Epidermal melanocyte (primary cell): ENCODE measurements around the gene GALNT17.
A peak's percentile ranks its signal among the peaks of the same experiment; 100 is the strongest.
"Not testable (repeated sequence)": the region's sequence is repeated elsewhere in the genome, so short reads cannot be mapped to it uniquely, and the experiment has no call there.

Experiments
- DNase-seq: peaks from one replicate; pipeline ENCODE4 v3.0.0; 2011; ENCODE audit warnings: low spot score; ENCODE audit not compliant: insufficient read length

GALNT17 gene

GRCh38 chr7:71618278-71618677 lies 486.3 kb downstream of the GALNT17 start:
- DNase-seq, result no peak

- no peak for DNase-seq
These were observed 493.6 kb downstream of the GALNT17 start for GRCh38 chr7:71625545-71625944.

DNA sequence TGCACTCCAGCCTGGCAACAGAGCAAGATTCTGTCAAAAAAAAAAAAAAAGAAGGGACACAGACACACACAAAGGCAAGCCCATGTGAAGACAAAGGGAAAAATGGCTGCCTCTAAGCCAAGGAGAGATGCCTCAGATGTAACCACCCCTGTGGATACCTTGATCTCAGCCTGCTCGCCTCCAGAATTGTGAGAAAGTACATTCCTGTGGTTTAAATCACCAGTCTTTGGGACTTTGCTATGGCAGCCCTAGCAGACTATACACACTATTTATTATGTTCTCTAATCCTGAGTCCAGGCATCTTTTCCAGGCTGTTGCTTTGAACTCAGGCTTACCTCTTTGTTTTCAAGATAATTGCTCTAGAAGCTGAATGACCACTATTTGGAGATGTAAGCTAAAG lies 494.3 kb downstream of the GALNT17 start:
- DNase-seq, result no peak

DNA sequence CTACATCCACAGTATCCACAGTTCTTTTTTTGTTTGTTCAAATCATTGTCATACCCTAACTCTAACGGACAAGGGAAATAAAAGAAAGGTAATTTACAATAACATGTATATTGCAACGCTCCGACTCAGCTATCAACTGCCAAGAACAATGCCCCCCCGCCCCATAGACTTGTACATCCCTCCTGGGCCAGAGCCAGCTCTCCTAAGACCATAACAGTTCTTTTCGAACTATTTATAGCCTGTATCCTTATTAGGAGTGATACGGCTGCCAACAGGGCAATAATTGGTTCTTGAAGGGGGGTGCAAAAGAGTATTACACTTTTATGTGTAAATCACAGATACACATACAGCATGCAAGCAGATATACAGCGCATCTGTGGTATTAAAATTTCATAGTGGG lies 495.7 kb downstream of the GALNT17 start:
- DNase-seq, result no peak

DNA sequence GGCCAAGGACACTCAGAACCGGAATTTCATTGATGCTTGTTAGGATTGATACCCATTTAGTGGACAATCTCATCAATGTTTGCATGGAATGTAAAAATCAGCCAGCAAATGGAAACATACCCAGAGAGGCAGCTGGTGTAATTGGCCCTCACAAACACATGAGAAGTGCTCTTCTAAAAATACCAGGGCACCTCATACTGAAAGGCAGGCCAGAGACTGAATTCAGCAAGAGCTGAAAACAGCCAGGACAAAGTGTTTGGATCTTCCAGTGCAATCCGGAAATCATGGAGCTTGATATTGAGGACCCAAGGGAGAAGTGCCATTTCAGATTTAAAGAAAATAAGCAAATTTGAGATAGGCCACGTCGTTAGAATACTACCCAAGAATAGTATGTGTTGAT lies 498.6 kb downstream of the GALNT17 start:
- DNase-seq, result no peak

DNA sequence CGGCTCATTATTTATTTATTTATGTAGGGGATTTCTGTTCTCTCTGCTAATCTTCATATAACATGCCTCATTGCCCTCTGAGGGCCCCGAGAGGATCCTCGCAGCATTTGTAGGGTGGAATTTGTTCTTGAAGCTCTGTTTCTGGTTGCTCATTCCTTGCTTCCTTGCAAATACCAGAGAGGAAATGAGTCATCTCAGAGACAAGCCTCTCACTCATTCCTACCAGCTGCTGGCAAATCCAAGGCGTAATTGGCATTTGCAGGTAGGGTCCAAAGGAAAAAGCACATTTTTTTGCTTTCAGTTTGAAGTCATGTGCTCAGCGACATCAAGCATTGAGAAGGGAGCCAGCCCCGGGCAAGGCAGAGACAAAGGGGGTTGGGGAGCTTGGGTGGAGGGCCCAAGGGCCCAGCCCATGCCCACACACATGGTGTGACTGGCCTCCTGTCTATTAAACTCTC lies 501.6 kb downstream of the GALNT17 start:
- peak; percentile 28 for DNase-seq

DNA sequence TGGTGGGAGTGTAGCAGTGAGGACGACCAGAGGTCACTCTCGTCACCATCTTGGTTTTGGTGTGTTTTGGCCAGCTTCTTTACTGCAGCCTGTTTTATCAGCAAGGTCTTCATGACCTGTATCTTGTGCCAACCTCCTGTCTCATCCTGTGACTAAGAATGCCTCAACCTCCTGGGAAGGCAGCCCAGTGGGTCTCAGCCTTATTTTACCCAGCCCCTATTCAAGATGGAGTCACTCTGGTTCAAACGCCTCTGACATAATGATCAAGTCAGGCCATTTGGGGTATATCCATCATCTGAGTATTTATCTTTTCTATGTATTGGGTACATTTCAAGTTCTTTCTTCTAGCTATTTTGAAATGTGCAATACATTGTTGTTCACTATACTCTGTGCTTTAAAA lies 503.9 kb downstream of the GALNT17 start:
- not testable (repeated sequence) for DNase-seq

DNA sequence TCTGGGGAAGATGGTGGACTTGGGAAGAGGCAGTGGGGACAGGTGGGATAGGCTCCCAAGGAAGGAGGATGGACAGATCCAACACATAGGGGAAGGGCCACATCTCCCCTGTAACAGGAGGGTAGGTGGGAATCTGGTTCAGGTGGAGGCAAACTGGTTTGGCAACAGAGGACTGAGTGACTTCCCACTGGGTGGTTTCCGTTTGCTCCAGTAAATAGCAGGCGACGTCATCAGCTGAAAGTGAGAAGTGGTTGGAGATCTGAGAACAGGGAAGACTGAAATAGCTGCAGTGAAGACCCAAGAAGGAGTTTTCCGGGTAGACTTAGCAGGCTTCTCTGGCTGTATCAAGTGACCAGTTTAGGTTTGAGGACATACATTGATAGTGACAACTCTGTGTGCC lies 504.4 kb downstream of the GALNT17 start:
- no peak for DNase-seq

DNA sequence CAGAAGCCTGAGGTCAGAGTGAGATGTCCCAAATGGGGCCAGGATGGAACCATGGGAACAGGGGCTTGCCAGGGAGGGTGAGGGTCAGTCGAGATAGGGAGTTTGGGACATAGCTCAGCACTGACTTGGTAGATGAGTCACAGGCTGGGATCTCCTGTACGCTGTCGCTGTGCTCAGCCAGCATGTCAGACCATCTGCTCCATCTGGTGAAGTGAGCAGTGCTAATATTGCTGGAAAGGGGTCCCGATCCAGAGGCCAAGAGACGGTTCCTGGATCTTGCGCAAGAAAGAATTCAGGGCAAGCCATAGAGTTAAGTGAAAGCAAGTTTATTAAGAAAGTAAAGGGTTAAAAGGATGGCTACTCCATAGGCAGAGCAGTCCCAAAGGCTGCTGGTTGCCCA lies 505.6 kb downstream of the GALNT17 start:
- DNase-seq, result no peak

- no peak for DNase-seq
These were observed 506.2 kb downstream of the GALNT17 start for GRCh38 chr7:71638108-71638507.

- DNase-seq, result no peak
These were observed 507.6 kb downstream of the GALNT17 start for GRCh38 chr7:71639382-71640085.

GRCh38 chr7:71643031-71643430 lies 511.1 kb downstream of the GALNT17 start:
- not testable (repeated sequence) for DNase-seq

DNA sequence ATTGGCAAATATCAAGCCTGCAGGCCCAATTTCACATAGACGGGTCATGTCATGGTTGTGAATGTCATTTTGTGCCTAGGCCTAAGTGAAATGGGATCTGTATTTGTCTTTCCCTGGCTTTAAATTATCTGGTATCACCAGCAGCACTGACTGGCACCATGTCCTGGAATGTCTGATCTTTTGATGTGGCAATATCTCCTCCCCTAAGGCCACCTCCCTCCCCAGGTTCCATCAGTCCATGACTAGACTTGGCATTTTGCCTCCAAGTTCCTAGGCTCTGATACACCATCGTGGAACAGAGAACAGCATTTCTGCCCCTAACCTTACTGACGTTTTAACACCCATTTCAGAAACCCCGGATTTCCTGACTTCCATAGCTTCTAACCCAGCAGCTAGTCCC lies 513.9 kb downstream of the GALNT17 start:
- DNase-seq, result no peak

DNA sequence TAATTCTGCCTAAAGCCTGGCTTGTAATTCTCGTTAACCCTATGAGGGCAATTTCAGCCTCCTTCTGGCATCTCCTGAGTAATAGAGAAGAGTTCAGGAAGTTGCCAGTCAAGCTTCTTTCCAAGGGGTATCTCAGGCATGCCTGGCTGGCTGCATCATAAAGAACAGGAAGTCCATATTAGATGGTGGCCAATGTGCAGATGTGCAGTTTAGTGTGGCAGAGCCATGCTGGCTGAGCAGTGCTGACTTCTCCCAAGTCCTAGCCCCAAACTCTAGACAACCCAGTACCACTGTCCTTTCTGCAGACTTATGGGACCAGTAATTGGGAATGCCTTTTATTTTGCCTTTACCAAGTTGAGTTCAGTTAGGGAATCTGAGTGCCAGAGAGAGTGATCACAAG lies 517.9 kb downstream of the GALNT17 start:
- DNase-seq, result no peak

- DNase-seq, result no peak
These were observed 518.9 kb downstream of the GALNT17 start for GRCh38 chr7:71650653-71651337.

- no peak for DNase-seq
These were observed 520.6 kb downstream of the GALNT17 start for GRCh38 chr7:71652510-71652909.

DNA sequence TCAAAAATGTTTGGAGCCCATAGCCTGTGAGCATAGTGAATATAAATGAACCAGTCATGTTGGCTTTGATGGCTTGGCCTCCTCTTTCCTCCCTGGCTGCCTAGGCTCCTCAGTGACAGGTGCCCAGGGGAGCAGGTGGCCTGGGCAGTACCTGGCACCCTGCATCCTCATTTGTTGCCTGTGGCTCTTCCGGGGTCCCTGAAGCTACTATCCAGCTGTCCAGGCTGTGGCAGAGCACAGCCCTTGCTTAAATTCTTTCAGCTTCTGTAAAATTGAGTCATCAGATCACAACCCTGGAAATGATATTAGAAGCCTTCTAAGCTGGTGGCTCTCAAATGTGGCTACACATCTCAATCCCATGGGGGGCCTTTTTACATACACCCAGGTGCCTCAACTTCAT lies 525.4 kb downstream of the GALNT17 start:
- DNase-seq, result no peak

DNA sequence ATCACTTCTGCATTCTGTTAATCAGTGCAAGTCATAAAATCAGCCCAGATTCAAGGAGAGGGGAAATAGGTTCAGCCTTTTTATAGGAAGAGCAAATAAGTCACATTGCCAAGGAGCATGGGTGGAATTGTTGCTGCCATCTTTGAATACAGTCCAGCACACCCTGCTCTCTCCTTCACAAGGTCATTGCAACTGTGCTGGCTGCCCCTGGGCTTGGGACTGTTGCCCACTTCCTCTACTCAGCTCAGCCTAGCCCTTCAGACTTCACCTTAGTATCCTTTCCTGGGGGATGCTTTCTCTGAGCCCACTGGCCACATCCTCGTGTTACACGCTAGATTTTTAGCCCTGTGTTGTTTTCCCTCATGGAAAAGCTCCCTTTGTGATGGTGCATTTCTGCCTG lies 527.7 kb downstream of the GALNT17 start:
- DNase-seq, result no peak

DNA sequence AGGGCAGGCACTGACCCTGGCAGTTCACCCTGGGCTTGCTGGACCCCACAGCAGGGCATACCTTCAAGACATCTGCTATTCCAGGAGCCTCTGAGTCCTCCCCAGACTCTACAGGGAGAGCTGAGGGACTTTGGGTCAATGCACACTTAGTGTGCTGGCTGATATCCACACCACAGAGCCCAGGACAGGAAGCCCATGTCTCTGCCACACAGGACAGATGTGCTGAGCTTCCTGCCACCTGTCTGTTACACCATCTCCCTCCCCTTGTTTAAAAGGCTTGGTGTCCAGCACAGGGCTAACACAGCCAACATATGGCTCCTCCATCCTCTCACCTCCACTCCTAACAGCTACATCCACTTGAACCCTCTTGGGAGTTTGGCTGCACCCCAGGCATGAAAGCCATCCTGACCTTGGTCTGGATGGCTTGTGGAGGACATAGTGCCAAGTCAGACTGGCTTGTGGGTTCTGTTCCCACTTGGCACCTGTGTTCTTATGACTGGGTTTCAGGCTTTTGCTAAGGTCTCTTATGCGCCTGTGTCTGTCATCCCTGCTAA lies 529.8 kb downstream of the GALNT17 start:
- no peak for DNase-seq

DNA sequence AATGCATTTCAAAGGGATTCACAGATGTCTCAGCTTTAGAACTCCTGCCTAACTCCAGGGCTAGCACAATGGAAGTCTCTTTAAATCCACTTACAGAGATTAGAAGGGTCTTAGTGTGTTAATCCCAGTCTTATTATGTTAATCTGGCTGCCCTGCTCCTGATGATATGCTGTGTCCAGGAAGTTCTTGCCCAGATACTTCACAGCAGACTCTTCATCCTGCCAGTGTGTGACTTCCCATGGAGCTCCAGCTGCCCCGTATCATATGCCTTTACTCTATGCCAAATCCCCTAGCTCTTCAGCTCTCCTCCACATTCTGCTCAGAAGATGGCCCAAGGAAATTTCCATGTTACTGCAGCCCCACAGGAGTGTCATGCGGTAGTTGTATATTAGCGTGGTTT lies 533.8 kb downstream of the GALNT17 start:
- no peak for DNase-seq

DNA sequence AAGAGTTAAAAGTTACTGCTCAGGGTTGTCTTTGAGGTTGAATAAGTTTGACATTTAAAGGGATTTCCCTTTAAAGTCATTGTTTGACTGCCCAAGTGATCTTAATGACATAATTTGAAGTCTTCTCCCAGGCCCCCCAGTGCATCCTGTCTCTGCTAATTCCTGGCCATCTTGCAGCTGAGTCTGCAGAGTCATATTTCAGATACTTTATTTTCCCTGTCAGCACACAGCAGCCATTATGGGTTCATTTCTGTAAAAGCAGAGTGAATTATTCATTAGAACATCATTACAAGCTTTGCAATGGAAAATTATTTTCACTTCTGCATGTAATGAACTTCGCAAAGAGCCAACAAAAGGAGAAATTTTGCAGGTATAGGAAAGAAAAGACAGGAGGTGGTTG lies 536.6 kb downstream of the GALNT17 start:
- no peak for DNase-seq

DNA sequence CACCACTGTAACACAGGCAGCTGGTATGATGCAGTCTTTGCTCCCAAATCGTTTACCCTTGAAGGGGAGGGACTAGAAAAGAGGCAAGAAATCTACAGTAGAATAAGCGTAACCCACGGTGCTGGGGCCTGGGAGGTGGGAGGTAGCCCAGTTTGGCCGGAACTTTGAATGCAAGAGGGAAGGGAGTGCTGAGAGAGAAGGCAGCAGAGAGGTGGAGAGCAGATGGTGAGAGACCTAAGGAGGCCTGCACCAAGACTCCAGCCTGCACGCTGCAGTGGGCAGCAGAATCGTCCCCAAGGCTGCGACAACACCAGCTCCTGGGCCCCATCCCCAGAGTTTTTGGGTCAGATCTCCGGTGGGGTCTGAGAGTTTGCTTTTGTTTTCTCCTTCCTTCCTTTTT lies 547.5 kb downstream of the GALNT17 start:
- DNase-seq, result no peak

DNA sequence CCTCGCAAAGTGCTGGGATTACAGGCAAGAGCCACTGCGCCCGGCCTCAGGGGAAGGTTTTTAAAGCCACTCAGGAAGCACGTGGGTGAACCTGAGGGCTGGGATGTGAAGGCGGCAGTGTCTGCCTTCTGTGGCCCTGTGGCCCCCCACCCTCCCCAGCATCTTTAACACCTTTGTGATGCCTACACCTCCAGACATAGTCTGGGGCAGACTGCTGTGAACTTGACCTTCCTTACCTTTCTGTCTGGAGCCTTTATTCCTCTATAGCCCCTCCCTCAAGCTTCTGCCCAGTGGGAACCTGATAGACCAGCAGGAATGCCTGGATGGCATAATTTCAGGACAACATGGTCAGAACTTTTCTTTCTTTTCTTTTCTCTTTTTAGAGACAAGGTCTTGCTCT lies 550.2 kb downstream of the GALNT17 start:
- DNase-seq, result no peak
